GM19328 (cell line): ENCODE data around the gene PTPRN2.
"Not testable (repeated sequence)": the region's sequence is repeated elsewhere in the genome, so short reads cannot be mapped to it uniquely, and the experiment has no call there.

Source experiments
- ATAC-seq: cut with Tn5 transposase; IDR thresholded peaks from one replicate; pipeline ENCODE4 v1.9.1; 2021; ENCODE audit warnings: mild to moderate bottlenecking, moderate library complexity; ENCODE audit not compliant: unreplicated experiment

The PTPRN2 gene

DNA sequence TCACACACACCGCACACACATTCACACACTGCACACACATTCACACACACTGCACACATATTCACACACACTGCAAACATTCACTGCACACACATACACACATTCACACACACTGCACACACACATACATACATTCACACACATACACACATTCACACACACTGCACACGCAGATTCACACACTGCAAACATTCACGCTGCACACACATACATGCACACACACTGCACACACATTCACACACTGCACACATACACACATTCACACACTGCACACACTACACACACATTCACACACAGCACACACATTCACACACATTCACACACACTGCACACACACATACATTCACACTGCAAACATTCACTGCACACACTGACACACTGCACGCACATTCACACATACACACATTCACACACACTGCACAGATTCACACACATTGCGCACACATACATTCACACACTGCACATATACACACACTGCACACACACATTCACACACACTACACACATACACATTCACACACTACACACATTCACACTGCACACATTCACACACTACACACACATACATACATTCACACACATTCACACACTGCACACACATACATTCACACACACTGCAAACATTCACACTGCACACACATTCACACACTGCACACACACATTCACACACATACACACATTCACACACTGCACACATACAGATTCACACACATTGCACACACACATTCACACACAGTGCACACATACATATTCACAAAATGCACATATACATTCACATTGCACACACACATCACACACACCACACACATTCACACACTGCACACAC is 325.1 kb downstream of the PTPRN2 start:
- no peak for ATAC-seq

DNA sequence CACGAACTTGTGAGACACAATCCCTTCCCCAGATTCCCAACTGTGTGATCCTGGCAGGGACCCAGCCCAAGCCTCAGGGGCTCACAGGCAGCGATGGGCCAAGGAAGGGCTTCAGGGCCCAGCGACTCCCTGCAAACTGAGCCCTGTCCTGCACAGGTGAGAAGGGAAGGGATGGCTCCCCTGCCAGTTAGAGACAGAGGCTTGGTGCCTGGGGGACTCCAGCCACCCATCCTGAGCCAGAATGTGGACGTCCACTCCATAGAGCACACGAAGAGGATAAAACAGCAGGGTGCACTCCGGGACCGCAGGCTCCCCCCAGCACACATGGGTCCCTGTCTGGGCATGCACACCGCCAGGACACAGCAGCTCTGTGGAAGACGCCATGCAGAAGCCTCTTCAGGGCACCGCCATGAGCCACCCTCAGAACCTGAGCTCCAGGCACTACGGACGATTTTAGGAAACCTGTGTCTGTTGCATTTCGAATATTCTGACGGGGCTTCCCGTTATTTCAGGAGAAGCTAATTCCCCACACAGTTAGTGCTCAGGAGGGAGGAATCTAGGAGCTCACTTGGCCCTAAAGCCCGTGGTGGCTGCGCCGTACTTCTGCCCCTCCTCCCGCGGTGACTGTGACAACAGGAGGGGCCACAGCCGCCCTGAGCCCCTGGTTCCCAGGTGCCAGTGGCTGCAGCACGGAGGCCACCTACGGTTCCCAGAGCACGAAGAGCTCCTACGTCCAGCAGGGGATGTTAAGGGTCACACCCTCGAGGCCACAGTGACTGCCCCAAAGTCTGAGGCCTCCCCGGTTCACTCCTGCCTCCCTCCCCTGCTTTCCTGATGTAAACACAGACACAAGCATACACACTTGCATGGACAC is 326.0 kb downstream of the PTPRN2 start:
- ATAC-seq: no peak

DNA sequence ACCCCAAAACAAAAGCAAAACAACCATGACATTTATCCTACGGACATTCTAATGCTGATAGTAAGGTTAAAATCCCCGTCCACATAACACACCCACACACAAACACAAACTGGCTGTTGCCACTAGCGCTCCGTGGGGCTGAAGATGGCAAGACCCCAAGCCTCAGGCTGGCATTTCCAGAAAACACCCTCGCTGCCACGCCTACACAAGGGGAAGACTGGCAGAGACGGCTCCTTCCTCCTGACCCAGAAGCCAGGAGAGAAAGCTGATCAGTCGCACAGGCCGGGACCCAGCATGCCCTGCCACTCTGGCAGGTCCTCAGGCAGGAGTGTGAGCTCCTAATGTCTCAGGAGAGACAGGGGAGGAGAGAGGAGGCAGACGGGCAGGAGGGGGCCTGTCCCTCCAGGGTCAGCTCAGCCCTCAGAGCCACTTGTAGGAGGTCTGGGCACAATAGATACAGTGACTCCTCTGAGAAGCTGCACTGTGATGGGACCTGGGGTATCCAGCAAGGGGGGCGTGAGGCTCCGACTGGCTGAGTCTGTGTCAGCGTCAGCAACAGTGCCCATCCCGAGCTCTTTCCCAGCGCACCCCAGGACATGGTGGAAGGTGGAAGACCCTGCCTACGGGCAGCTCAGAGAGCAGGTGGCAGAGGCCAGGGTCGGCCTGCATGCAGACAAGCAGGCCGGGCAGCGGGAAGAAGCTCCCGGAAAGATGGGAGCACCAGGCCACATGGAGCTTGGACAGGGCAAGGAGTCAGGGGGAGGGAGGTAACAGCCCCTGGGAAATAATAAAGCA is 326.9 kb downstream of the PTPRN2 start:
- ATAC-seq: no peak

DNA sequence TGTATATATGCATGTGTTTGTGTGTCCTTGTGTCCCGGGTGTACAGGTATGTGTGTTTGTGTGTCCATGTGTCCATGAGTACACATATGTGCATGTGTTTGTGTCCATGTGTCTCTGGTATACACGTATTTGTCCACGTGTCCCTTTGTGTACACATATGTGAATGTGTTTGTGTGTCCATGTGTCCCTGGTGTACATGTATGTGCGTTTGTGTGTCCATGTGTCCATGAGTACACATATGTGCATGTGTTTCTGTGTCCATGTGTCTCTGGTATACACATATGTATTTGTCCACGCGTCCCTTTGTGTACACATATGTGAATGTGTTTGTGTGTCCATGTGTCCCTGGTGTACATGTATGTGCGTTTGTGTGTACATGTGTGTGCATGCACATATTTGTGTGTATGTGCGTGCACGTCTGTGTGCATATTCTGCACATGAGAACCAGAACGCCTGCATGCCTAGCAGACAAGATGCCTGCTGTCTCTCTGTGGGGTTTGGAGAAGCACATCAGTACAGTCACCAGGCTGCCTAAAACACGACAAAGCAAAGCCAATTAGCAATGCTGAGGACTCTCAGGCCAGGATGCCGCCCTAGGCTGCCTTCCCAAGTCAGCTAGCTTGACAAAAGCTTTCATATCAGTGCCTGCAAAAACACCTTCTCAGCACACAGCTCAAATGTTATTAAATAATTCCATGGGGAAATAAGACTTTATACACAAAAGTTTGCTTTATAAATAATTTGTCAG is 327.8 kb downstream of the PTPRN2 start:
- ATAC-seq: no peak

DNA sequence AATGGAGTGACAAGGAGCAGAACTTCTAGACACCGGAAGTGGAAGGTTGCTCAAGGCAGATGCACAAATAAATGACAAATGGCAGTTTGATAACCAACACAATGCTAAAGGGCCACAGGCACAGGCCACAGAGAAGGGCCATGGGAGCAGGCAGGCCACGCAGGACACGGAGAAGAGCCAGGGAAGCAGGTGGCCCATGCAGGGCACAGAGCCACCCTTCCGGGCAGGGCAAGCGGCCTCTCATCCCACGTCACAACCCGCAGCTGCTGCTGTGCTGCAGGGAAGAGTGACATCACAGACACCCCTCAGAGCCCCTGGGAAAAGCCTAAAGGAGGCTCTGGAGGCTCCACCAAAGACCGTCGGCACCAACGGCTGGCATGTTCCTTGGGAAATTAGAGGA is 328.5 kb downstream of the PTPRN2 start:
- ATAC-seq: no peak

DNA sequence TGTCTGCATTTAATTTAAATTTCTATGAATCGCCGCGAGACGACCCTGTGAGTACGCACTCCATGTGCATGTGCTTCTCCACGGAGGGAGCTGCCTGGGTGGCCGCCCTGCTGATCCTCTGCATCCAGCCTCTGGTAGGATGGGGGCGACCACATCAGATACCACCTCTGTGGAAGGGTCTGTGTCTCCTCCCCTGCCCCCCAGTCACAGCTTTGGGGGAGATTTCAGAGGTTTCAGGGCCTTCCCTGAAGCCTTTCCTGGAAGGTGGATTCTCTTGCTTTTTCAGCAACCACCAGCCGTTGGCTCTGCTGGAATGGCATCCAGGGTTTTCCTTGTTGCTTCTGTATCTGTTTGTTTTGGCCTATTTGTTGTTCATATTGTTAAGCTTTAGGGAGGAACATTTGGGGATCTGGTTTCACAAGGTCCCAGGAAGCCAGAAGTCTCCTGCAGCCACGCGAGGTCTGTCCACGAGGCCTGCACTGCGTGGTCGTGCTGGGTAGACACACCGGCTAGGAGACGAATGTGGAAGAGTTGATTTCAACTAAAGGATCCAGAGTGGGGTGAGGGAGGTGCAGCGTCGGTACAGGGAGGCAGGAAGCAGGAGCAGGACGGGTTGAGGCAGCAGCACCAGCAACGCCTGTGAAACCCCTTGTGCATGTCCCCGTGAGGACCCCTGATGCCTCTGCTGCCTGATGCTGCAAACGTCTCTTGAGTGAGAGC is 329.1 kb downstream of the PTPRN2 start:
- no peak for ATAC-seq

DNA sequence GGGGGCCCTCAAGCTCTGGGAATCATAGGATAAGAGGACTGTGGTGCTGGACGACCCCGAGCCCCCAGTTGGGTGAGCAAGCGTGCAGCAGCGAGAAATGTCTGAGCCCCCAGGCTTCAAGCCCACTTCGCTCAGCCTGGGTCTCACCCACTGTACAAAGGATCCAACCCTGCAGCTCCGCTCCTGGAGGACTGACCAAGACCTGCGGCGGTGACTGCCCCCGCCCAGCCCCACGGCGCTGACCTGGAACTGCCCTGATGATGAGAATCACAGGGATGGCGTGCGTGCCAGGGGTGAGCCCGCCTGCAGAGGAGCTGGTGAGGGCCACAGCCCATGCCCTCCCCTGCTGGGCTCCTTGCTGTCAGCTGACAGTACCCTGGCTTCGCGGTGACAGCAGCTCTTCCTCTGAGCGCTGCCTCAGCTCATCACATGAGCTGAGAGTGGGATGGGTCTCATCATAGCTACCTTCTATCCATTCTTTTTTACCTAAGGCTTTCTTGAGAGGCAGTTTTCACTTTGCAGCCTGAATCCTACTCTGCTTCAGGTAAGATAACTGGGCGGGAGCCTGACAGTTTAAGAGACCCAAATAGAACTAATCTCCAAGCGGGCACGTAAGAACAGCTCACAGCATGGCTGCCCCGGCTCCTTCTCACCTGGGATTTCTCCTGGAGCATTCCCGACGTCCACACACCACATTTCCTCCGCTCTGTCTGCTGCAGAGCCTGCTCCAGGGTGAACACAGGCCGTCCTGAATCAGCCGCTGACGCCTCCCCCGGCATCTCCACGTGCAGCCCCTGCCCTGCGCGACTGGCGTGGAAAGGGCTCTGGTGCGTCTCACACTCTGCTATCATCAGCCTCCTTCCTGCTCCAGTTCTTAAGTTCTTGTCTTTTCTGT is 329.9 kb downstream of the PTPRN2 start:
- ATAC-seq: no peak

DNA sequence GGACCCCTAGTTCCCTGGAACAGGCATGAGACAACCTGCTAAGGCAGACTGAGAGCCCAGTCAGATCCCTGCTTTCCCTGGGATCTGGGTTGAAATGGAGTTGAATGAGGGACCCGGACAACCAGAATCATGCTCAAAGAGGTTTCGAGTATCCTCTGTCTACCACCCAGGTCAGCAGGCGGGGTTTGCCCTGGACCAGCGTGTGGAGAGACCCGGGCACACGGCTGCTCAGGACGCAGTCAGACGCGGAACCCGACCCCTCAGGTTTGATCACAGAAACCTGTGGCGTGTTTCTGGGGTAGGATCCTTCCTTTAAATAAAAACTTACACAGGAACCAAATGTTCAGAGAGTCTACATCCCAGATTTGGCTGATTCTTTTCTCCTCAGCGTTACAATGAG is 330.6 kb downstream of the PTPRN2 start:
- no peak for ATAC-seq

DNA sequence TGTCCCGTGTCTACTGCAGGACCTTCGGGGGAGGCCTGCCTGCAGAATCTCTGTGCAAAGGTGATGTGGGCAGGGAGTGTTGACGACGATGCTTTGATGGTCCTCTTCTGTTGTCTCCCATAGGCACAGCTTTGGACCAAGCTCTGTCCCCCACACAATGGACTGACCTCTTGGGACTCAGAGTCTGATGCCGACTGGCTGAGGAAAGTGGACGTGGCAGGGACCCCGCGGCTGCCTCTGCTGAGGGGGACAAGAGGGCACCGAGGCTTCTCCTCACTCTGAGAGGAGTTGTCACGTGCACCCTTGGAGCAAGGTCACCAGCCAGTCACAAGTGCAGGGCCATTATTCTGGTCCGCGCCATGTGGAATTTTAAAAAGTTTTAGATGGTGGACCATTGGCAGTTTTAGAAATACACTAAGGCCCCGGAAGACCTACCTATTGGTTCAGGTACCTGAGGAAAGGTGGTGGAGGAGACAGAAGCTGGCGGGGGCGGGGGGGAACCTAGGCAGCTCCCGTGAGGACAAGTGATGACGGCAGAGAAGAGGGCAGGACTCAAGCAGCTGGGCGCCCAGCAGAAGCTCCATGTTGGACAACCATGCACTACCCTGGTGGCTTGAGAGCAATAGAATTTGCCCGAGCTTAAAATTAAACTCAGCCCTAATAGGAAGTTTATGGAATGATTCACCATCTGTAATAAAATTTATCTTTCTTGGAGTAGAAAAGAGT is 331.4 kb downstream of the PTPRN2 start:
- no peak for ATAC-seq

DNA sequence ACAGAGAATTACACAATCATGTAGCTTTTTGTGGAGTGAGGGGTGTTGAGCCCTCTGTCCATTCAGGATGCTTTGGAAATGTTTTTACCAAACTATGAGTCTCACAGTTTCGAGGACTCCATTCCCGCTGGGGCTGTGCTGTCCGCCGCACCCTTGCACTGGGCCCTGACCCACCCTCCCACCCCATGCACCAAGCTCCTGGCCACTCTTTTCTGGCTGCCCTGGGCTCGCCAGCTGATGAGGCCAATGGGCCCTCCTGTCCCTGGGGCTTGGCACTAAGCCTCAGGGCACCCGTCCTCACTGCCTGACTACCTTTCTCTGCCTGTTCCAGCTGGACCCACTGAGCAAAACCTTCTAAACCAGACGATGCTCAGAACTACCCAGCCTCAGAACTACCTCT is 332.1 kb downstream of the PTPRN2 start:
- no peak for ATAC-seq

DNA sequence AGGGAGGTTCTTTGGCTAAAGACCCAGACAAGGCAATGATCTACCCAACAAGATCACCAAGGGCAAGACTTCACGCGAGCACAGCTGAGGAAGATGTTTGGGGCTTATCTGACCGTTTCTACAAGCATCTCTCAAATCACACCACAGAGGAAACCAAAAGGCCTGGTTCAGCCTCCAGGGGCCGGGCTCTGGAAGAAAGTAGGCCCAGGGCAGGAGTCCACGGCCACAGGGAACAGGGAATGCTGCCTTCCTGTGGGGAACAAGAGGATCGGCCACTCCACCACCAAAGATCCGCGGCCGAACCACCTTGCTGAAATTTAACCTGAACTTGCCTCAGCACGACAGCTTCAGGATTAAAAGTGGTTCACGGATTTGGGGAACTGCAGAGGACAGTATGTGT is 332.5 kb downstream of the PTPRN2 start:
- no peak for ATAC-seq

DNA sequence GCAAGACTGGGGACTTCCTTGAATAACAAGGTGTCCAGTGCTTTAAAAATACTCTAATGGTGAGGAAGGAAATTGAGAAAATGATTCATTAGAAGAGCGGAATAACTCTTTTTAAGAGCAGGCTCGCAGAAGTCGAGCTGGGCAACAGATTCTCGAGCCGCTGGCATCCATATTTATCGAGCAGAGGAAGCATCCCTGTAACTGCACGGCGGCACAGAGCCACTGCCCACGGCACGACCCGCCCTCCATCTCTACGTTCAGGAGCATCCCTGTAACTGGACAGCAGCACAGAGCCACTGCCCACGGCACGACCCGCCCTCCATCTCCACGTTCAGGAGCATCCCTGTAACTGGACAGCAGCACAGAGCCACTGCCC is 334.0 kb downstream of the PTPRN2 start:
- ATAC-seq: not testable (repeated sequence)

DNA sequence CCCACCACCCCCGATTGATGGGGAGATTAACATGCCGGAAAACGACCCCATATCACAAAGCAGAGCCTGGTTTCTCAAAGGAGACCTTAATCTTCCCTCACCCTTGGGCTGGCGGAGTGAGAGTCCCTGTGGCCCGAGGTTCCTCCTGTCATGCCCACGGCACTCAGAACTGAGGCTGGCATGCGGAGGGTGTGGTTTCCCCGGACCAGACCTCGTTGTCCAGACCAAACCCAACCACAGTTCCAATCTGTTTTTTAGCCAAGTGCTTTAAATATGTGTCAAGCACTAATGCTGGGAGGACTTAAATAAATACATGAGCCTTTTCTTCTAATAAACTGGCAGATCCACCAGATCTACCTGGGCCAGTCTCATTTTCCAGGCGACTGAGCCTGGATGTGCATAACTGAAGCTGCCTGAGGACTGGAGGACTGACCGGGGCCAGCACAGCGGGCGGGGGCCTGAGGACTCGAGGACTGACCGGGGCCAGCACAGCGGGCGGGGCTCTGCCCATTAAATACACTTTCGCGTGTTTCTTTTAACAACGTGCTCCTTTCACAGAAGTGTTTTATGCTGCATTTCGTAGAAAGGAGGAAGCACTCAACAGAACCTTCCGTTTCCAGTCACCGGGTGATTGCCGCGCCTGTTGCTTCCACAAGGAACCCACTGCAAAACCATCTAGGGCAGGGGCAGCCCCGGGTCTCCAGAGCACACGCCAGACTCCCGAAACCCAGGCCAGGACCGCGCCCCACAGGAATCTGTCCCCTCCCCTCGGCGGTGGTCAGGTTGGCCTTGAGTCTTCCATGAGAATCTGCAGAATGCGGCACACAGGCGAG is 334.6 kb downstream of the PTPRN2 start:
- no peak for ATAC-seq

DNA sequence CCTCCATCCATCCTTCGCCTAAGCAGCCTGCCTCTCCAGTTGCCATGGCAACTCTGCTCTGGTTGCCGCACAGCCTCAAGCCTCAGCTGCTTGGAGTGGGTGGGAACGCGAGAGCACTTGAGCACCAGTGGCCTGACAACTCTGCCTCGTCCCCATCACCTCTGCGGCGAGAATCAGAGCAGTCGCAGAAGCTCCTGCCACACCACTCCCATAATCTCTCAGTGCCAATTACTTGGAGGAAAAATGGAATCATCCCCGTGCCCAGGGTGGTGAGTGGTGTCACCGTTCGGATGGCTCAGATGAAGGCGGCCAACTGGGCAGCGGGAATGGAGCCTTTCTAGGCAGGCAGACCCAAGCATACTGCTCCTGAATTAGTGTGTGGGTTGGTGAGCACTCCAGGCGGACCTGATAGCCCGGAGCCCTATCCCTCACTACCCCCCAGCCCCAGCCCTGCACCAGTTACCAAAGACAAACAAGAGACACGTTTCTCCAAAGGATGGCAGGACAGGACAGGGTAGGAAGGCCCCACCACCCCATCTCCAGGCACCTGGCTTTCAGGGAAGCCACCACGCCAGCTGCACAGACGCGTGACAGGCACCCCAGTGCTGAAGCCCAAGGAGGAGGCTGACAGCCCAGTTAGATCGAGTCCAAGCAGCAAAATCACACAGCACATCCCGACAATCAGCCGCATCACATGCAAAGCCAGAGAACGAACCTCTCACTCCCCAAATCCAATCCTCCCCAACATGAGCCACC is 335.4 kb downstream of the PTPRN2 start:
- no peak for ATAC-seq

DNA sequence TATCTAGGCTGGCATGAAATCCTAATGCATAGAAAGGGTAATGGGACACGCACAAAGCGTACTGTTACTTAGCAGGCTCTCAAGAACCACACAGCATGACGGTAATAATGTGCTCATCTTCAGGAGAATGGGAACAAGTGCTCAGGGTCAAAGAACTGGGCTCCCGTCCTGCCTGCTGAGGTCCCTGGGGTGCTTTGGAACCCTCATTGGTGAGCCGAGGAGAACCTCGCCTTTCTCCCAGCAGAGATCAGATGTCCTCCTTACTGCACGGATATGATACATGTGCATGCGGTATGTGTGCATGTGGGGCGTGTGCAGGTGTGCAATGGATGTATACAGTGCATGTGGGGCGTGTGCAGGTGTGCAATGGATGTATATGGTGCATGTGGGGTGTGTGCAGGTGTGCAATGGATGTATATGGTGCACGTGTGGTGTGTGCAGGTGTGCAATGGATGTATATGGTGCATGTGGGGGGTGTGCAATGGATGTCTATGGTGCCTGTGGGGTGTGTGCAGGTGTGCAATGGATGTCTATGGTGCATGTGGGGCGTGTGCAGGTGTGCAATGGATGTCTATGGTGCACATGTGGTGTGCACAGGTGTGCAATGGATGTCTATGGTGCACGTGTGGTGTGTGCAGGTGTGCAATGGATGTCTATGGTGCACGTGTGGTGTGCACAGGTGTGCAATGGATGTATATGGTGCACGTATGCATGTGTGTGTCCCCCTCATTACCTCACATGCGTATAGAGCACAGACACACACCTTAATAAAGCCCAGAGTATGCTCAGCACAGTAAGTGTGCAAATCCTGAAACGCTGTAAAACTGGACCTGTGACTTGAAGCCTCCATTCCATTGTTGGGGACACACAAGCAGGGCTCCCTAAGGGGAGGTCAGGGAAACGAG is 336.3 kb downstream of the PTPRN2 start:
- ATAC-seq: no peak

DNA sequence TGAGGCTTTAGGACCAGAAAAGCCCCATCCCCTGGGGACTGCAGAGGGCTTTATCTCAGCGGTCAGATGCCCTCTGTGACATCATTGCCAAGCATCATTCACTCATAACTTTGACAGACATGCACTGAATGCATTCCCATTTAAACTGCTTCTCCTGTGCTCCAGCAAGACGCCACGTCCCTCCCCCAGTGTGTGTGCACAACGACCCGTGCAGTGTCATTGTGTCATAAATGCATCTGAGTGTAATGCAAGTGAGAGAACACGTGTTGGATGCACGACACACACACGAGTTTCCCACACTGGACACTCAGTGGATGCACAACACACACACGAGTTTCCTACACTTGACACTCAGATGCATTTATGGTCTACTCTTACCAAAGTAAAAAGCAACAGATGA is 337.9 kb downstream of the PTPRN2 start:
- no peak for ATAC-seq
